OCI-LY1 (cell line): ENCODE data around the gene NRIP1.

Source experiments
- CTCF ChIP-seq: fragments of 200-600 bp; sonication (generic), shearing (Covaris generic); IDR thresholded peaks from 2 replicates; pipeline ENCODE4 v1.5.1; 2017; ENCODE audit warnings: mild to moderate bottlenecking, antibody characterized with exemption, low read length, moderate library complexity, mixed read lengths
- EZH2 ChIP-seq: fragments of 200-600 bp; sonication (generic), shearing (Covaris generic); IDR thresholded peaks from 2 replicates; pipeline ENCODE4 v1.8.0; 2017; ENCODE audit warnings: borderline replicate concordance, mixed run types, mild to moderate bottlenecking, antibody characterized with exemption, low read length, moderate library complexity, mixed read lengths

- TF ChIP-seq CTCF (no peak), EZH2 (no peak)
These were observed 76.0 kb downstream of the NRIP1 start for GRCh38 chr21:14988760-14989159.
